ENCODE measurements around the gene PLA2G6.

Gene PLA2G6

GRCh38 chr22:38133331-38133730 is 48.3 kb downstream of the PLA2G6 start:
- no peak for TF ChIP-seq EZH2 (IDR thresholded peaks at IDR 0.05; ENCODE audit: borderline replicate concordance, low read depth, low read length, severe bottlenecking)
- no peak for TF ChIP-seq CTCF (IDR thresholded peaks at IDR 0.05; ENCODE audit: borderline replicate concordance, extremely low read depth, low read length, poor library complexity, severe bottlenecking)
- H3K27me3 ChIP-seq (ENCODE audit: insufficient read depth, low read length, poor library complexity), result no peaks in the 10 kb centered on the region
- H2AFZ ChIP-seq (ENCODE audit: low read depth, low read length), result no peak overlapping the region
- no peak overlapping the region for H3K27ac ChIP-seq (ENCODE audit: low read length)
- H3K4me1 ChIP-seq (ENCODE audit: insufficient read depth, low read length), result no peaks in the 10 kb centered on the region
- peaks cover 72% of the 10 kb centered on the region for H3K36me3 ChIP-seq (ENCODE audit: insufficient read depth, low read length)
- no peak overlapping the region for H3K9ac ChIP-seq (ENCODE audit: low read depth, low read length)
- no peak overlapping the region for H3K4me3 ChIP-seq (ENCODE audit: low read depth in 1 of 2, low read length in 2 of 2)
- H4K20me1 ChIP-seq (ENCODE audit: insufficient read depth, low read length), result peaks cover 7% of the 10 kb centered on the region; the same call in 1 of the 2 replicates
- no peak for ATAC-seq (ENCODE audit: insufficient read depth, low read depth)
- H3K79me2 ChIP-seq (ENCODE audit: insufficient read depth, low read length), result no peaks in the 10 kb centered on the region
- no peak overlapping the region for H3K4me2 ChIP-seq (ENCODE audit: insufficient read depth, low read length)
- H3K9me3 ChIP-seq (ENCODE audit: insufficient read depth, low read length, severe bottlenecking), result no peaks in the 10 kb centered on the region
- DNase-seq, result no peak

GRCh38 chr22:38132794-38133193 is 48.8 kb downstream of the PLA2G6 start:
- Histone ChIP-seq H3K27me3 (ENCODE audit: insufficient read depth, low read length, poor library complexity) (no peaks in the 10 kb centered on the region), H3K36me3 (ENCODE audit: insufficient read depth, low read length) (peaks cover 71% of the 10 kb centered on the region), H3K27ac (ENCODE audit: low read length) (no peak overlapping the region), H3K4me2 (ENCODE audit: insufficient read depth, low read length) (no peak overlapping the region), H3K4me3 (ENCODE audit: low read depth in 1 of 2, low read length in 2 of 2) (no peak overlapping the region), H3K9me3 (ENCODE audit: insufficient read depth, low read length, severe bottlenecking) (no peaks in the 10 kb centered on the region), H2AFZ (ENCODE audit: low read depth, low read length) (no peak overlapping the region), H4K20me1 (ENCODE audit: insufficient read depth, low read length) (peaks cover 7% of the 10 kb centered on the region; the same call in 1 of the 2 replicates), H3K4me1 (ENCODE audit: insufficient read depth, low read length) (no peaks in the 10 kb centered on the region), H3K79me2 (ENCODE audit: insufficient read depth, low read length) (no peaks in the 10 kb centered on the region), H3K9ac (ENCODE audit: low read depth, low read length) (no peak overlapping the region)
- ATAC-seq (ENCODE audit: insufficient read depth, low read depth) (no peak), DNase-seq (no peak)
- TF ChIP-seq EZH2 (IDR thresholded peaks at IDR 0.05; ENCODE audit: borderline replicate concordance, low read depth, low read length, severe bottlenecking) (no peak), CTCF (IDR thresholded peaks at IDR 0.05; ENCODE audit: borderline replicate concordance, extremely low read depth, low read length, poor library complexity, severe bottlenecking) (no peak)

- H4K20me1 ChIP-seq (ENCODE audit: insufficient read depth, low read length), result peaks cover 7% of the 10 kb centered on the region; the same call in 1 of the 2 replicates
- H3K4me2 ChIP-seq (ENCODE audit: insufficient read depth, low read length), result no peak overlapping the region
- H3K4me1 ChIP-seq (ENCODE audit: insufficient read depth, low read length), result no peaks in the 10 kb centered on the region
- H3K79me2 ChIP-seq (ENCODE audit: insufficient read depth, low read length), result no peaks in the 10 kb centered on the region
- ATAC-seq (ENCODE audit: insufficient read depth, low read depth), result no peak
- no peaks in the 10 kb centered on the region for H3K9me3 ChIP-seq (ENCODE audit: insufficient read depth, low read length, severe bottlenecking)
- H3K27me3 ChIP-seq (ENCODE audit: insufficient read depth, low read length, poor library complexity), result no peaks in the 10 kb centered on the region
- no peak for TF ChIP-seq CTCF (IDR thresholded peaks at IDR 0.05; ENCODE audit: borderline replicate concordance, extremely low read depth, low read length, poor library complexity, severe bottlenecking)
- TF ChIP-seq EZH2 (IDR thresholded peaks at IDR 0.05; ENCODE audit: borderline replicate concordance, low read depth, low read length, severe bottlenecking), result no peak
- H2AFZ ChIP-seq (ENCODE audit: low read depth, low read length), result no peak overlapping the region
- no peak overlapping the region for H3K9ac ChIP-seq (ENCODE audit: low read depth, low read length)
- peaks cover 75% of the 10 kb centered on the region for H3K36me3 ChIP-seq (ENCODE audit: insufficient read depth, low read length)
- H3K4me3 ChIP-seq (ENCODE audit: low read depth in 1 of 2, low read length in 2 of 2), result no peak overlapping the region
- no peak overlapping the region for H3K27ac ChIP-seq (ENCODE audit: low read length)
- DNase-seq, result no peak
Observed at GRCh38 chr22:38132136-38132535, 49.5 kb downstream of the PLA2G6 start.

- Histone ChIP-seq H3K4me1 (ENCODE audit: insufficient read depth, low read length) (no peaks in the 10 kb centered on the region), H2AFZ (ENCODE audit: low read depth, low read length) (no peak overlapping the region), H3K9ac (ENCODE audit: low read depth, low read length) (no peak overlapping the region), H3K27ac (ENCODE audit: low read length) (no peak overlapping the region), H3K27me3 (ENCODE audit: insufficient read depth, low read length, poor library complexity) (no peaks in the 10 kb centered on the region), H4K20me1 (ENCODE audit: insufficient read depth, low read length) (peaks cover 7% of the 10 kb centered on the region; the same call in 1 of the 2 replicates), H3K36me3 (ENCODE audit: insufficient read depth, low read length) (peaks cover 78% of the 10 kb centered on the region), H3K79me2 (ENCODE audit: insufficient read depth, low read length) (no peaks in the 10 kb centered on the region), H3K4me3 (ENCODE audit: low read depth in 1 of 2, low read length in 2 of 2) (no peak overlapping the region), H3K9me3 (ENCODE audit: insufficient read depth, low read length, severe bottlenecking) (no peaks in the 10 kb centered on the region), H3K4me2 (ENCODE audit: insufficient read depth, low read length) (no peak overlapping the region)
- TF ChIP-seq EZH2 (IDR thresholded peaks at IDR 0.05; ENCODE audit: borderline replicate concordance, low read depth, low read length, severe bottlenecking) (no peak), CTCF (IDR thresholded peaks at IDR 0.05; ENCODE audit: borderline replicate concordance, extremely low read depth, low read length, poor library complexity, severe bottlenecking) (no peak)
- ATAC-seq (ENCODE audit: insufficient read depth, low read depth) (no peak), DNase-seq (no peak)
Observed at GRCh38 chr22:38131399-38131798, 50.2 kb downstream of the PLA2G6 start.
